ENCODE measurements around the gene TAS2R3.

The TAS2R3 gene

GRCh38 chr7:141785706-141786552 is 22.0 kb downstream of the TAS2R3 start:
- peak; percentile 82 for DNase-seq (ENCODE audit: low spot score)

GRCh38 chr7:141788296-141788695 is 24.4 kb downstream of the TAS2R3 start:
- no peak for DNase-seq (ENCODE audit: low spot score)

GRCh38 chr7:141789917-141790316 is 26.0 kb downstream of the TAS2R3 start, which contains the start of gene TAS2R5:
Gene TAS2R5, plus strand, starts transcription at chr7:141790217. Its CDS starts 145 bp downstream, at chr7:141790362.
- no peak for DNase-seq (ENCODE audit: low spot score)

GRCh38 chr7:141792526-141792925 is 28.6 kb downstream of the TAS2R3 start:
- no peak for DNase-seq (ENCODE audit: low spot score)

Data from NAMALWA (cell line).